ENCODE data around the gene PDE6C.

DNA sequence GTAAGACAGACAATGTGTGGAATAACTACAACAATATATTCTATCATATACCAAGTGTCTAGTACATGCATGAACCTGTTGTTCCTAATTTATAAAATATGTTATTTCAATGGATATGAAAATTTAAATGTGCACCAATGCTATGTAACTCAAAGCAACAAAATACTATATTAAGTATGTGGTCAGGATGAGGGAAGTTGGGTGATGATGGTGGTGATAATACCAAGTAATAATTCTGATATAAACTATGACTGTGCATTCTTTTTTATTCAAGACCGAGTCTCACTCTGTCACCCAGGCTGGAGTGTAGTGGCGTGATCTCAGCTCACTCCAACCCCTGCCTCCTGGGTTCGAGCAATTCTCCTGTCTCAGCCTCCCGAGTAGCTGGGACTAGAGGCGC is 92.1 kb downstream of the PDE6C start:
- TF ChIP-seq, protein P1, sequence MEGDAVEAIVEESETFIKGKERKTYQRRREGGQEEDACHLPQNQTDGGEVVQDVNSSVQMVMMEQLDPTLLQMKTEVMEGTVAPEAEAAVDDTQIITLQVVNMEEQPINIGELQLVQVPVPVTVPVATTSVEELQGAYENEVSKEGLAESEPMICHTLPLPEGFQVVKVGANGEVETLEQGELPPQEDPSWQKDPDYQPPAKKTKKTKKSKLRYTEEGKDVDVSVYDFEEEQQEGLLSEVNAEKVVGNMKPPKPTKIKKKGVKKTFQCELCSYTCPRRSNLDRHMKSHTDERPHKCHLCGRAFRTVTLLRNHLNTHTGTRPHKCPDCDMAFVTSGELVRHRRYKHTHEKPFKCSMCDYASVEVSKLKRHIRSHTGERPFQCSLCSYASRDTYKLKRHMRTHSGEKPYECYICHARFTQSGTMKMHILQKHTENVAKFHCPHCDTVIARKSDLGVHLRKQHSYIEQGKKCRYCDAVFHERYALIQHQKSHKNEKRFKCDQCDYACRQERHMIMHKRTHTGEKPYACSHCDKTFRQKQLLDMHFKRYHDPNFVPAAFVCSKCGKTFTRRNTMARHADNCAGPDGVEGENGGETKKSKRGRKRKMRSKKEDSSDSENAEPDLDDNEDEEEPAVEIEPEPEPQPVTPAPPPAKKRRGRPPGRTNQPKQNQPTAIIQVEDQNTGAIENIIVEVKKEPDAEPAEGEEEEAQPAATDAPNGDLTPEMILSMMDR (conservative IDR thresholded peaks at IDR 0.05; ENCODE audit: low read length) = no peak
- TF ChIP-seq EZH2phosphoT487 (IDR thresholded peaks at IDR 0.05; ENCODE audit: borderline replicate concordance, low read depth, low read length) = no peak
